CD1c-positive myeloid dendritic cell (primary cell): ENCODE data around the gene CHAT.

ENCODE experiments used
- DNase-seq: peaks from one replicate; pipeline ENCODE4 v3.0.0-alpha.2; 2016; ENCODE audit errors: extremely low spot score

CHAT gene

GRCh38 chr10:49688920-49689319, 75.1 kb downstream of the CHAT start:
- no peak for DNase-seq

GRCh38 chr10:49689882-49690510, 76.2 kb downstream of the CHAT start:
- no peak for DNase-seq

- DNase-seq = no peak
Measured at GRCh38 chr10:49690698-49691356, 77.0 kb downstream of the CHAT start.

- no peak for DNase-seq
Measured at GRCh38 chr10:49691588-49691987, 77.8 kb downstream of the CHAT start.

GRCh38 chr10:49694466-49694865, 80.6 kb downstream of the CHAT start:
- DNase-seq = no peak

- no peak for DNase-seq
Measured at GRCh38 chr10:49696311-49696710, 82.5 kb downstream of the CHAT start.

- DNase-seq = no peak
Measured at GRCh38 chr10:49698679-49699078, 84.8 kb downstream of the CHAT start.

GRCh38 chr10:49700211-49700610, 86.4 kb downstream of the CHAT start:
- no peak for DNase-seq

- DNase-seq = no peak
Measured at GRCh38 chr10:49700997-49701396, 87.2 kb downstream of the CHAT start.

GRCh38 chr10:49707585-49707984, 93.7 kb downstream of the CHAT start:
- DNase-seq = no peak

- no peak for DNase-seq
Measured at GRCh38 chr10:49709934-49710333, 96.1 kb downstream of the CHAT start.

GRCh38 chr10:49710966-49711365, 97.1 kb downstream of the CHAT start:
- DNase-seq = no peak

- DNase-seq = no peak
Measured at GRCh38 chr10:49711481-49711880, 97.6 kb downstream of the CHAT start.

- no peak for DNase-seq
Measured at GRCh38 chr10:49713266-49713665, 99.4 kb downstream of the CHAT start.
